ENCODE data around the gene PCNP.
"Not testable (repeated sequence)": the region's sequence is repeated elsewhere in the genome, so short reads cannot be mapped to it uniquely, and the experiment has no call there.

The PCNP gene

GRCh38 chr3:101573449-101574387 is at the start of gene PCNP:
Gene PCNP, plus strand, starts transcription at chr3:101574180. Its CDS starts 36 bp downstream, at chr3:101574216.
- DNase-seq (ENCODE audit: low spot score in 2 of 2), result peak; percentile 96 to 99
- H3K4me1 ChIP-seq, result peaks cover 25% of the 10 kb centered on the region
- in situ Hi-C loops (cut with MboI; ENCODE audit: low sequenced_read_pairs), result no loop called here
- peak within 1 kb of the TSS; percentile 91 for H3K4me3 ChIP-seq
- H3K27me3 ChIP-seq (ENCODE audit: low read depth), result no peaks in the 10 kb centered on the region
- H3K9me3 ChIP-seq, result no peaks in the 10 kb centered on the region
- peaks cover 9% of the 10 kb centered on the region for H3K36me3 ChIP-seq (replicated peaks)

GRCh38 chr3:101527441-101527840 is 46.5 kb upstream of the PCNP start:
- Histone ChIP-seq H3K36me3 (replicated peaks) (no peaks in the 10 kb centered on the region), H3K9me3 (no peaks in the 10 kb centered on the region)
- in situ Hi-C loops (cut with MboI; ENCODE audit: low sequenced_read_pairs), result no loop called here

GRCh38 chr3:101527906-101528305 is 46.1 kb upstream of the PCNP start:
- no peaks in the 10 kb centered on the region for H3K27me3 ChIP-seq (ENCODE audit: low read depth)
- no peaks in the 10 kb centered on the region for H3K4me1 ChIP-seq
- no peak for DNase-seq (ENCODE audit: low spot score in 2 of 2)
- no peaks in the 10 kb centered on the region for H3K36me3 ChIP-seq (replicated peaks)
- in situ Hi-C loops (cut with MboI; ENCODE audit: low sequenced_read_pairs), result no loop called here
- no peak overlapping the region for H3K4me3 ChIP-seq
- H3K9me3 ChIP-seq, result no peaks in the 10 kb centered on the region

More at GRCh38 chr3:101527441-101527840, 46.5 kb upstream of the PCNP start:
- Histone ChIP-seq H3K4me3 (no peak overlapping the region), H3K4me1 (no peaks in the 10 kb centered on the region), H3K27me3 (ENCODE audit: low read depth) (no peaks in the 10 kb centered on the region)
- DNase-seq (ENCODE audit: low spot score in 2 of 2), result no peak

GRCh38 chr3:101529816-101530685 is 43.9 kb upstream of the PCNP start:
- no peaks in the 10 kb centered on the region for H3K4me1 ChIP-seq
- no peak for DNase-seq (ENCODE audit: low spot score in 2 of 2)
- in situ Hi-C loops (cut with MboI; ENCODE audit: low sequenced_read_pairs), result no loop called here
- H3K27me3 ChIP-seq (ENCODE audit: low read depth), result no peaks in the 10 kb centered on the region
- H3K4me3 ChIP-seq, result no peak overlapping the region
- no peaks in the 10 kb centered on the region for H3K9me3 ChIP-seq
- no peaks in the 10 kb centered on the region for H3K36me3 ChIP-seq (replicated peaks)

- Histone ChIP-seq H3K9me3 (no peaks in the 10 kb centered on the region), H3K4me1 (no peaks in the 10 kb centered on the region), H3K36me3 (replicated peaks) (no peaks in the 10 kb centered on the region), H3K27me3 (ENCODE audit: low read depth) (no peaks in the 10 kb centered on the region), H3K4me3 (no peak overlapping the region)
- no peak for DNase-seq (ENCODE audit: low spot score in 2 of 2)
- in situ Hi-C loops (cut with MboI; ENCODE audit: low sequenced_read_pairs), result no loop called here
Observed at GRCh38 chr3:101530686-101531047, 43.3 kb upstream of the PCNP start.

- Histone ChIP-seq H3K4me3 (no peak overlapping the region), H3K9me3 (no peaks in the 10 kb centered on the region), H3K4me1 (no peaks in the 10 kb centered on the region), H3K36me3 (replicated peaks) (no peaks in the 10 kb centered on the region), H3K27me3 (ENCODE audit: low read depth) (no peaks in the 10 kb centered on the region)
- in situ Hi-C loops (cut with MboI; ENCODE audit: low sequenced_read_pairs), result no loop called here
- DNase-seq (ENCODE audit: low spot score in 2 of 2), result no peak
Observed at GRCh38 chr3:101531473-101532086, 42.4 kb upstream of the PCNP start.

- Histone ChIP-seq H3K4me1 (no peaks in the 10 kb centered on the region), H3K36me3 (replicated peaks) (no peaks in the 10 kb centered on the region), H3K4me3 (no peak overlapping the region), H3K9me3 (no peaks in the 10 kb centered on the region), H3K27me3 (ENCODE audit: low read depth) (no peaks in the 10 kb centered on the region)
- in situ Hi-C loops (cut with MboI; ENCODE audit: low sequenced_read_pairs), result no loop called here
- no peak for DNase-seq (ENCODE audit: low spot score in 2 of 2)
Observed at GRCh38 chr3:101532783-101533602, 41.0 kb upstream of the PCNP start.

- no peak for DNase-seq (ENCODE audit: low spot score in 2 of 2)
- Histone ChIP-seq H3K27me3 (ENCODE audit: low read depth) (no peaks in the 10 kb centered on the region; the same call in 1 of the 2 replicates), H3K9me3 (no peaks in the 10 kb centered on the region), H3K4me3 (no peak overlapping the region), H3K36me3 (replicated peaks) (no peaks in the 10 kb centered on the region), H3K4me1 (no peaks in the 10 kb centered on the region)
- in situ Hi-C loops (cut with MboI; ENCODE audit: low sequenced_read_pairs), result no loop called here
Observed at GRCh38 chr3:101533603-101533968, 40.4 kb upstream of the PCNP start.

GRCh38 chr3:101535221-101535620 is 38.8 kb upstream of the PCNP start:
- H3K4me3 ChIP-seq, result no peak overlapping the region
- 0 out of 2 replicates have a peak, but pooled peaks cover 2% of the 10 kb centered on the region for H3K9me3 ChIP-seq
- no peak for DNase-seq (ENCODE audit: low spot score in 2 of 2)
- H3K36me3 ChIP-seq (replicated peaks), result no peaks in the 10 kb centered on the region
- in situ Hi-C loops (cut with MboI; ENCODE audit: low sequenced_read_pairs), result no loop called here
- peaks cover 2% of the 10 kb centered on the region for H3K27me3 ChIP-seq (ENCODE audit: low read depth)
- no peaks in the 10 kb centered on the region for H3K4me1 ChIP-seq

GRCh38 chr3:101536266-101536665 is 37.7 kb upstream of the PCNP start:
- Histone ChIP-seq H3K4me3 (no peak overlapping the region), H3K4me1 (no peaks in the 10 kb centered on the region), H3K36me3 (replicated peaks) (no peaks in the 10 kb centered on the region), H3K9me3 (0 out of 2 replicates have a peak, but pooled peaks cover 2% of the 10 kb centered on the region), H3K27me3 (ENCODE audit: low read depth) (peaks cover 2% of the 10 kb centered on the region)
- no peak for DNase-seq (ENCODE audit: low spot score in 2 of 2)
- in situ Hi-C loops (cut with MboI; ENCODE audit: low sequenced_read_pairs), result no loop called here

GRCh38 chr3:101536955-101537354 is 37.0 kb upstream of the PCNP start:
- H3K36me3 ChIP-seq (replicated peaks); in situ Hi-C loops (cut with MboI; ENCODE audit: low sequenced_read_pairs); H3K4me3 ChIP-seq; H3K4me1 ChIP-seq; H3K9me3 ChIP-seq; H3K27me3 ChIP-seq (ENCODE audit: low read depth); DNase-seq (ENCODE audit: low spot score in 2 of 2): not testable (repeated sequence)

GRCh38 chr3:101542957-101543356 is 31.0 kb upstream of the PCNP start:
- H3K27me3 ChIP-seq (ENCODE audit: low read depth), result peaks cover 2% of the 10 kb centered on the region
- no peak overlapping the region for H3K4me3 ChIP-seq
- no peak for DNase-seq (ENCODE audit: low spot score in 2 of 2)
- H3K9me3 ChIP-seq, result 0 out of 2 replicates have a peak, but pooled peaks cover 2% of the 10 kb centered on the region
- H3K4me1 ChIP-seq, result peaks cover 11% of the 10 kb centered on the region
- in situ Hi-C loops (cut with MboI; ENCODE audit: low sequenced_read_pairs), result no loop called here
- H3K36me3 ChIP-seq (replicated peaks), result no peaks in the 10 kb centered on the region

Data from HAP-1 (cell line).